Keratinocyte (primary cell): Measurements from ENCODE around the gene C1R. TPM values are rescaled to one million over a fixed set of nuclear protein-coding genes. Genes with fewer than 3 reads are reported as not detected.

Source experiments
- DNase-seq: peaks from one replicate; pipeline ENCODE4 v3.0.0-alpha.2; 2011; ENCODE audit warnings: low read depth, missing footprints, low spot score
- FAIRE-seq: peaks from 2 replicates; lab custom pipeline; 2011; peaks lifted over from hg19 to GRCh38; lab: Jason Lieb, UNC
- H2AFZ ChIP-seq: 2 replicates; pipeline ENCODE4 v1.6.0; 2012; ENCODE audit warnings: low read length, control low read depth, inconsistent platforms; ENCODE audit not compliant: control insufficient read depth
- H3K27ac ChIP-seq: 2 replicates; pipeline ENCODE4 v1.5.1; 2011; ENCODE audit warnings: low read length; ENCODE audit not compliant: control insufficient read depth, insufficient read depth
- H3K27me3 ChIP-seq: 3 replicates; pipeline ENCODE4 v1.6.0; 2011; ENCODE audit warnings: low read length; ENCODE audit not compliant: control insufficient read depth, insufficient read depth; ENCODE audit errors: extremely low read depth
- H3K36me3 ChIP-seq, 2 experiments: 2 replicates in 1 of 2; 3 replicates in 1 of 2; pipeline ENCODE4 v1.5.1; 2011; ENCODE audit warnings: low read length in 2 of 2, mild to moderate bottlenecking in 1 of 2; ENCODE audit not compliant: control insufficient read depth in 2 of 2, insufficient read depth in 2 of 2; ENCODE audit errors: extremely low read depth in 1 of 2
- H3K4me1 ChIP-seq: 3 replicates; pipeline ENCODE4 v1.5.1; 2011; ENCODE audit warnings: low read length; ENCODE audit not compliant: control insufficient read depth, insufficient read depth; ENCODE audit errors: extremely low read depth
- H3K4me2 ChIP-seq: 3 replicates; pipeline ENCODE4 v1.6.0; 2011; ENCODE audit warnings: low read depth, low read length; ENCODE audit not compliant: control insufficient read depth, insufficient read depth; ENCODE audit errors: extremely low read depth
- H3K4me3 ChIP-seq, 3 experiments: fragments of 200-600 bp in 1 of 3; sonication (generic) in 1 of 3; 2 replicates in 2 of 3; 3 replicates in 1 of 3; pipeline ENCODE4 v1.5.1; 2011 to 2016; ENCODE audit warnings: low read length in 3 of 3, mild to moderate bottlenecking in 3 of 3, control low read depth in 2 of 3, inconsistent platforms in 1 of 3, low read depth in 1 of 3, mixed read lengths in 1 of 3, mixed run types in 1 of 3, moderate library complexity in 1 of 3; ENCODE audit not compliant: control insufficient read depth in 2 of 3, insufficient read depth in 2 of 3; ENCODE audit errors: extremely low read depth in 1 of 3
- H3K79me2 ChIP-seq: 2 replicates; pipeline ENCODE4 v1.6.0; 2012; ENCODE audit warnings: low read length; ENCODE audit not compliant: control insufficient read depth, insufficient read depth
- H3K9ac ChIP-seq: 3 replicates; pipeline ENCODE4 v1.6.0; 2011; ENCODE audit warnings: low read length; ENCODE audit not compliant: control insufficient read depth, insufficient read depth; ENCODE audit errors: extremely low read depth
- H3K9me1 ChIP-seq: 3 replicates; pipeline ENCODE4 v1.6.0; 2011; ENCODE audit warnings: low read length; ENCODE audit not compliant: control insufficient read depth, insufficient read depth; ENCODE audit errors: extremely low read depth
- H3K9me3 ChIP-seq: 2 replicates; pipeline ENCODE4 v1.5.1; 2012; ENCODE audit warnings: low read depth, low read length; ENCODE audit not compliant: control insufficient read depth
- H4K20me1 ChIP-seq: 3 replicates; pipeline ENCODE4 v1.6.0; 2011; ENCODE audit warnings: low read length; ENCODE audit not compliant: control insufficient read depth, insufficient read depth; ENCODE audit errors: extremely low read depth
- EZH2 ChIP-seq: IDR thresholded peaks from one replicate; pipeline ENCODE4 v1.6.1; 2012; ENCODE audit warnings: inconsistent platforms, mild to moderate bottlenecking, low read length, moderate library complexity
- dilution Hi-C: fragments of 300-500 bp; cut with MboI; formaldehyde crosslinking; loops from one replicate; pipeline ENCODE4 v1.7.0; 2020; ENCODE audit warnings: low sequenced_read_pairs; ENCODE audit not compliant: extremely low pct_ligation_motif_present
- polyA plus RNA-seq, 5 experiments: library from polyadenylated mRNA; depleted of rRNA in 3 of 5; stranded (reverse) in 3 of 5; stranded (forward) in 1 of 5; unstranded in 1 of 5; fragments of >200 nt; gene quantifications; 1 replicate in 1 of 5; 2 replicates in 3 of 5; 3 replicates in 1 of 5; pipeline versions ENCODE4 v1.2.1 to v1.2.3, GENCODE V29; 2011 to 2012; ENCODE audit warnings: missing spikeins in 2 of 5, low read depth in 1 of 5, low replicate concordance in 1 of 5
- TF ChIP-seq, protein P1 (sequence below), 3 experiments: IDR thresholded peaks in 1 of 3; conservative IDR thresholded peaks in 1 of 3; optimal IDR thresholded peaks in 1 of 3; 2 replicates in 2 of 3; 3 replicates in 1 of 3; pipeline versions ENCODE3 to v1.5.1; 2011; ENCODE audit warnings: low read length in 3 of 3, mild to moderate bottlenecking in 3 of 3, moderate library complexity in 2 of 3, control low read depth in 1 of 3, inconsistent platforms in 1 of 3; ENCODE audit not compliant: insufficient read depth in 2 of 3; ENCODE audit errors: extremely low read depth in 1 of 3

C1R gene
- polyA plus RNA-seq, 1 donor (not counting 4 experiments of a cell fraction or from before 2014, with no cell fraction given): 2.8 TPM

DNA sequence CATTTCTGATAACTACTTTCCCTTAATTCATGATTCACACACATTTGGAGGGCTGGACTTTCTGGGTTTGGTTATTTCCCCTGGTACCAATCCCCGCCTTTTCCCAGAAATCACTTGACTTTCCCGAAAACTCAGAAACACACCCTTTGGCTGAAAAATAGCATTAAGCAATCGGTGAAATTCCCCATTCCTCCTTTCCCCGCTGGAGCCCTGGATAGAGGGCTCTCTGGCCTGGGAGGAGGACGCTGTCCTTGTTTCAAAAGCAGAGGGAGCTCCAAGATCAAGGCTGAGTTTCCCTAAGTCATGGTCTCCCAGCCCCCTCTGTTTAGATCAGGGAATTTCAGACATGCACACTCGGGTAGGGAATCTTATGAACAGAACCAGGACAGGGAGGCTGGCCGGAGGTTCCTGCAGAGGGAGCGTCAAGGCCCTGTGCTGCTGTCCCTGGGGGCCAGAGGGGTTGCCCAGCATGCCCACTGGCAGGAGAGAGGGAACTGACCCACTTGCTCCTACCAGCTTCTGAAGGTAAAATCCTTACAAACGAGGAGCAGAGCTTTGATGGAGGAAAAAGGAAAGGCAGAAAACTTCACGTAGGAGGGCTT, 31.8 kb downstream of the C1R start, which contains the start of gene C1S:
TSS of gene C1S (plus strand) at position 366 of the 602 bp plus-strand sequence. CDS start 1,195 bp downstream, outside the sequence.
- DNase-seq: no peak
- peak within 1 kb of the TSS; percentile 45 for H3K9ac ChIP-seq
- TF ChIP-seq, protein P1, sequence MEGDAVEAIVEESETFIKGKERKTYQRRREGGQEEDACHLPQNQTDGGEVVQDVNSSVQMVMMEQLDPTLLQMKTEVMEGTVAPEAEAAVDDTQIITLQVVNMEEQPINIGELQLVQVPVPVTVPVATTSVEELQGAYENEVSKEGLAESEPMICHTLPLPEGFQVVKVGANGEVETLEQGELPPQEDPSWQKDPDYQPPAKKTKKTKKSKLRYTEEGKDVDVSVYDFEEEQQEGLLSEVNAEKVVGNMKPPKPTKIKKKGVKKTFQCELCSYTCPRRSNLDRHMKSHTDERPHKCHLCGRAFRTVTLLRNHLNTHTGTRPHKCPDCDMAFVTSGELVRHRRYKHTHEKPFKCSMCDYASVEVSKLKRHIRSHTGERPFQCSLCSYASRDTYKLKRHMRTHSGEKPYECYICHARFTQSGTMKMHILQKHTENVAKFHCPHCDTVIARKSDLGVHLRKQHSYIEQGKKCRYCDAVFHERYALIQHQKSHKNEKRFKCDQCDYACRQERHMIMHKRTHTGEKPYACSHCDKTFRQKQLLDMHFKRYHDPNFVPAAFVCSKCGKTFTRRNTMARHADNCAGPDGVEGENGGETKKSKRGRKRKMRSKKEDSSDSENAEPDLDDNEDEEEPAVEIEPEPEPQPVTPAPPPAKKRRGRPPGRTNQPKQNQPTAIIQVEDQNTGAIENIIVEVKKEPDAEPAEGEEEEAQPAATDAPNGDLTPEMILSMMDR (optimal IDR thresholded peaks at IDR 0.05 in 1 of 3, IDR thresholded peaks at IDR 0.05 in 1 of 3, conservative IDR thresholded peaks at IDR 0.05 in 1 of 3; ENCODE audit: extremely low read depth in 1 of 3, insufficient read depth in 2 of 3, low read length in 3 of 3): peak; percentile 77 to 90 (median 83)
- TF ChIP-seq EZH2: no peak
- H3K9me3 ChIP-seq: no peaks in the 10 kb centered on the region
- H3K27ac ChIP-seq: no peak within 1 kb of the TSS
- H3K4me1 ChIP-seq: peaks cover 5% of the 10 kb centered on the region
- H3K79me2 ChIP-seq: no peaks in the 10 kb centered on the region
- no peaks in the 10 kb centered on the region for H3K36me3 ChIP-seq
- H3K4me3 ChIP-seq: no peak within 1 kb of the TSS
- H3K9me1 ChIP-seq: no peaks in the 10 kb centered on the region
- dilution Hi-C loops: no loop called here
- H2AFZ ChIP-seq: peak within 1 kb of the TSS; percentile 0
- no peaks in the 10 kb centered on the region for H3K27me3 ChIP-seq
- peak within 1 kb of the TSS; percentile 39 for H3K4me2 ChIP-seq
- H4K20me1 ChIP-seq: no peaks in the 10 kb centered on the region
- peak; percentile 75 for FAIRE-seq

- Histone ChIP-seq H3K36me3 (no peaks in the 10 kb centered on the region), H3K4me1 (peaks cover 5% of the 10 kb centered on the region), H3K9me3 (no peaks in the 10 kb centered on the region), H3K79me2 (no peaks in the 10 kb centered on the region), H3K4me2 (peak overlapping the region; percentile 39), H3K4me3 (no peak overlapping the region), H2AFZ (no peak overlapping the region), H4K20me1 (no peaks in the 10 kb centered on the region), H3K9ac (peak overlapping the region; percentile 17), H3K9me1 (no peaks in the 10 kb centered on the region), H3K27ac (no peak overlapping the region), H3K27me3 (no peaks in the 10 kb centered on the region)
- TF ChIP-seq EZH2: no peak
- dilution Hi-C loops: no loop called here
- DNase-seq: no peak
- no peak for FAIRE-seq
Measured at GRCh38 chr12:7059780-7060179, 32.5 kb downstream of the C1R start.
